Stimulated activated naive CD8-positive, alpha-beta T cell treated with anti-CD3 and anti-CD28 coated beads, Interleukin-15, amount 100 ng/mL, for 72 hours (primary cell): Measurements from ENCODE around the gene IL22RA1.

Source experiments
- ATAC-seq: fragments of 150-1000 bp; cut with Tn5 transposase; 2 replicates; pipeline ENCODE4 v1.10.0; 2021; ENCODE audit warnings: mild to moderate bottlenecking, moderate library complexity
- DNase-seq, 2 donors: peaks; one replicate each; pipeline ENCODE4 v3.0.0; 2021 to 2022
- H3K27ac Mint-ChIP-seq, 2 donors: one replicate each; pipeline ENCODE4 v1.8.0; 2022; ENCODE audit warnings: mild to moderate bottlenecking in 2 of 2, mixed read lengths in 2 of 2, moderate library complexity in 2 of 2
- H3K27me3 Mint-ChIP-seq: one replicate; pipeline ENCODE4 v1.8.0; 2022; ENCODE audit warnings: mixed read lengths
- H3K4me1 Mint-ChIP-seq: one replicate; pipeline ENCODE4 v1.8.0; 2022; ENCODE audit warnings: mild to moderate bottlenecking, mixed read lengths
- H3K4me3 Mint-ChIP-seq, 2 donors: one replicate each; pipeline ENCODE4 v1.8.0; 2022; ENCODE audit warnings: mild to moderate bottlenecking in 2 of 2, mixed read lengths in 2 of 2, moderate library complexity in 1 of 2
- H3K9me3 Mint-ChIP-seq, 2 donors: one replicate each; pipeline ENCODE4 v1.8.0; 2022; ENCODE audit warnings: mixed read lengths in 2 of 2

Gene IL22RA1

GRCh38 chr1:24117132-24117531 lies 25.8 kb downstream of the IL22RA1 start:
- DNase-seq (no peak), ATAC-seq (no peak)
- H3K4me3 Mint-ChIP-seq = no peak overlapping the region
- no peak overlapping the region for H3K27ac Mint-ChIP-seq
- peaks cover 18% of the 10 kb centered on the region for H3K27me3 Mint-ChIP-seq
- H3K4me1 Mint-ChIP-seq = peaks cover 7% of the 10 kb centered on the region
- H3K9me3 Mint-ChIP-seq = no peaks in the 10 kb centered on the region

- Mint-ChIP-seq H3K9me3 (no peaks in the 10 kb centered on the region), H3K4me3 (no peak overlapping the region), H3K27ac (no peak overlapping the region), H3K27me3 (peaks cover 30% of the 10 kb centered on the region), H3K4me1 (peaks cover 9% of the 10 kb centered on the region)
- no peak for DNase-seq
- ATAC-seq = no peak
Observed at GRCh38 chr1:24114753-24115152, 28.2 kb downstream of the IL22RA1 start.

DNA sequence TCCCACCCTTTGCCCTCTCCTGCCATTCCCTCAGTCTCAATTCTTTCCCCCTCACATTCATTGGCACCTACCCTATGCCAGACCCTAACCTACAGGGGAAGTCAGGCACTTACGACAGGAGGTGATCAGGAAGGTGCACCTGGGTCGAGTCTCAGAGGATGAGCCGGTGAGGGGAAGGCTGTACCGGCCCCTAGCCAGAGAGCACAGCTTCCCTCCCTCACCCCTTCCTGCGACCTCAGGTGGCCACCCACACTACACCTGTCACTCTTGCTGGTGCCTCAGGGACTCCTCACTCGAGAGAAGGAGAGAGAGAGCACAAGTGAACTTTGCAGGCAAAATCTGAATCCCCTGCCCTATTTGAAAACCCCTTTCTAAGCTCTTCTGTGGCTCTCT lies 29.3 kb downstream of the IL22RA1 start:
- ATAC-seq (no peak), DNase-seq (no peak)
- Mint-ChIP-seq H3K4me3 (no peak overlapping the region), H3K27ac (no peak overlapping the region), H3K27me3 (peaks cover 30% of the 10 kb centered on the region), H3K9me3 (no peaks in the 10 kb centered on the region), H3K4me1 (peaks cover 9% of the 10 kb centered on the region)

DNA sequence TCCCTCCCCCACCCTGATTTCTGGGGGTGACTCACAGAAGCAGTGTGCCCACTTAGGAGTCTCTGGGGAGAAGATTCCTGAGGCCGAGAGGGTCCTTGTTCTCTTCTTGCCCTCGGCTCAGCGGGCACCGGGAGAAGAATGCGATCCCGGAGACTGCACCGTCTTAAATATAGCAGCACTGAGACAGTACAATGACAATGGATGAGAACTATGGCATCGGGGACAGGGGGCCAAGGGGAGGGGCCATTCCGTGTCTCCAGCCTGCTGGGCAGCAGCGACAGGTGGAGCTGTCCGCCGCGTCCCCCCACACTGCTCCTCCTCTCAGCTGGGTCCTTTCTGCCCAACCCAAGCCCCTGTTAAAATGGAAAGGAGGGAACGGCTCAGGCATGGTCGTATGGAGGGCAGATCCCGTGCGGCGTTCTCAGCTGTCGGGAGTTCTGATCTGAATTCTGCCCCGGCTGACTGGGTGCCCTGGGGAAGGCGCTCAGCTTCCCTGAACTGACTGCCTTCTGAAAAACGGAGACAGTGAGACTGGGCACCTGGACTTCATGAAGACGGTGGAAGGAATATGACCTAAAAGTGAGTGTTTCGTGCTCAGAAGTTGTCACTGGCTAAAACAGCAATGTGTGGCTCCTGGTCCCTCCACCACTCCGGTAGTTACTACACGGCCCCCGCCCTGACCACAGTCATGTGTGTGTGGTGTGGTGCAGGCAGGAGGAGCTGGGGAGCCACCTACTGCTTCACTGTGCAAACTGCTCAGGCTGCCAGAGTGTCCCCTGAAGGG lies 30.8 kb downstream of the IL22RA1 start, which contains the start of gene MYOM3:
Gene MYOM3 (minus strand): TSS at position 140 of the 784 bp plus-strand sequence. CDS start 3,499 bp downstream, outside the sequence.
- Mint-ChIP-seq H3K4me3 (peak within 1 kb of the TSS in 1 of 2 donors; percentile 23), H3K27me3 (peaks cover 30% of the 10 kb centered on the region), H3K4me1 (peaks cover 9% of the 10 kb centered on the region), H3K27ac (peak within 1 kb of the TSS in 1 of 2 donors; percentile 1), H3K9me3 (no peaks in the 10 kb centered on the region)
- DNase-seq (peak; percentile 47 to 71), ATAC-seq (peak; percentile 99)

GRCh38 chr1:24111262-24111995 lies 31.5 kb downstream of the IL22RA1 start:
- Mint-ChIP-seq H3K27me3 (peaks cover 30% of the 10 kb centered on the region), H3K9me3 (no peaks in the 10 kb centered on the region), H3K4me1 (peaks cover 9% of the 10 kb centered on the region), H3K27ac (no peak overlapping the region), H3K4me3 (no peak overlapping the region)
- ATAC-seq = no peak
- no peak for DNase-seq

DNA sequence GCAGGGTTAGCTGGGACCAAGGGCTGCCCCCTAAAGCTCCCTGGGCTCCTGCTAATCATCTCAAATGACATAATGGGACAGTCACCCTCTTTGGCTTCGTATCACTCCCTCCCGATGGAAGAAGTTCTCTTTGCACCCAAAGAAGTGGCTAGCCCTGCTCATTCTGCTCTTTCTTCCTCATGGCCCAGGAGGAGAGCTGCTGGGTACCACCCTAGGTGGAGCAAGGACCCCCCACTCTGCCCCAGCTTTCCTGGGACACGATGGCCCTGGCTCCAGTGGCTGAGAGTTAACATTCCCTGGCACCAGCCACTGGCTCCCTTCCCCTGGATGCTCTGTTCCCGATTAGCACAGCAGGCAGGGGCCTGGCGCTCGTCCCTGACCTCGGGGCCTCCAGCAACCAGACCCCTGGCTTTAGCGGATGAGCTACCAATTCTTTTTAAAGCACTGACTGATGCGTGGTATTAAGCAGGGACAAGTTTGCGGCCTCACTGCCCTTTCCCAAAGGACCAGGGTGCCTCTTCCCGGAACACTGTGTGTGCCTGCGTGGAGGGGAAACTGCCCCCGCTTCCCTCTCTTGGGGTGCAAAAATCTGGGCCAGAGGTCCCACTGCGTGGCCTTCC lies 32.2 kb downstream of the IL22RA1 start:
- no peaks in the 10 kb centered on the region for H3K9me3 Mint-ChIP-seq

DNA sequence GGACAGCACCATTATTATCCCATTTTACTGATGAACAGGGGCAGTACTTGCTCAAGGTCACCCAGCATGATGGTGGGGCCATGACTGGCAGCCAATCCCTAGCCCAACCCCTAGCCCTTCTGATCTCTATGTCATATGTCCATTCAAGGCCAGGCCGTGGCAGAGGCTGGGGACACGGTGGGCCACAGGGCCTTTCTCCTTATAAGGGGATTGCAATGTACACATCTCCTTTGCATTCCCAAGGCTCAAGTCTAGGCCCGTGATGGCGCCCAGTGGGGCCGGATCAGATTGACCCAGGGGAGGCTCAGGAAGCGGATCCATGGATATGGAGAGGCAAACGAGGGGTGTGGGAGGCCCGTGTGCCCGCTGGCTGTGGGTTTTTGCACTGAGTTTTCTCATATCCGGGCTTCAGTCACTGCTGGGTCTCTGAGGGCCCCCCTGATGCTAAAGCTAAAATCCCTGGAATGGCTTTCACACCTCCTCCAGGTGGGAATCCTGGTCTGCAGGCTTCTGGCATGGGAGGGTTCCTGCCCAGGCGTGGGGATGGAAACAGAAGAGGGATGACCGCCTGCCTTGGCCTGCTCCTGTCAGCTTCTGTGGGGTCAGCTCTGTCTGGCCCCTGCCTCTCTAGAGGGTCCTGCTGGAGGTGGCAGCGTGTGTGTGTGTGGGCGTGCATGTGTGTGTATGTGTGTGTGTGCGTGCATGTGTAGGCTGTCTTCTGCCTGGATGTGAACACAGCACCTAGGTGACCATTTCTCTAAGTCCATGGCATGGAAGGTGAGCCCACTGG lies 33.1 kb downstream of the IL22RA1 start:
- no peak overlapping the region for H3K4me3 Mint-ChIP-seq
- H3K27me3 Mint-ChIP-seq = peaks cover 30% of the 10 kb centered on the region
- H3K9me3 Mint-ChIP-seq = no peaks in the 10 kb centered on the region
- ATAC-seq (no peak), DNase-seq (no peak)
- H3K27ac Mint-ChIP-seq = peak overlapping the region in 1 of 2 donors; percentile 75
- peaks cover 9% of the 10 kb centered on the region for H3K4me1 Mint-ChIP-seq

More for the DNA sequence above, 32.2 kb downstream of the IL22RA1 start:
- Mint-ChIP-seq H3K4me3 (no peak overlapping the region), H3K27ac (no peak overlapping the region), H3K4me1 (peaks cover 9% of the 10 kb centered on the region), H3K27me3 (peaks cover 30% of the 10 kb centered on the region)
- no peak for DNase-seq
- ATAC-seq = no peak

DNA sequence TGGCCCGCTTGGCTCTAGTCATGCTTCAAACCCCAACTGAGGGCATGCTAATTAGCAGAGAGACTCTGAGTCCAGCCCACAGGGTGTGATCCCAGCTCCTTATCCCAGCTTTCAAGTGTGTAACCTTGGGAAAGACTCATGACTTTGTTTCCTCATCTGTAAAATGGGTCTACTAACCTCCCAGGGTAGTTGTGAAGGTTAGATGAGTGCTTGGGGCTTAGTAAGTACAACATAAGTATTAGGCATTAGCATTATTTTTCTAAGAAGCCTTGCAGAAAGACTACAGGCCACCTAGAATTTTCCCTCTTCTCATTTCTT lies 33.8 kb downstream of the IL22RA1 start:
- Mint-ChIP-seq H3K27ac (no peak overlapping the region), H3K4me1 (peaks cover 9% of the 10 kb centered on the region), H3K9me3 (no peaks in the 10 kb centered on the region), H3K4me3 (no peak overlapping the region), H3K27me3 (peaks cover 27% of the 10 kb centered on the region)
- ATAC-seq (no peak), DNase-seq (no peak)

DNA sequence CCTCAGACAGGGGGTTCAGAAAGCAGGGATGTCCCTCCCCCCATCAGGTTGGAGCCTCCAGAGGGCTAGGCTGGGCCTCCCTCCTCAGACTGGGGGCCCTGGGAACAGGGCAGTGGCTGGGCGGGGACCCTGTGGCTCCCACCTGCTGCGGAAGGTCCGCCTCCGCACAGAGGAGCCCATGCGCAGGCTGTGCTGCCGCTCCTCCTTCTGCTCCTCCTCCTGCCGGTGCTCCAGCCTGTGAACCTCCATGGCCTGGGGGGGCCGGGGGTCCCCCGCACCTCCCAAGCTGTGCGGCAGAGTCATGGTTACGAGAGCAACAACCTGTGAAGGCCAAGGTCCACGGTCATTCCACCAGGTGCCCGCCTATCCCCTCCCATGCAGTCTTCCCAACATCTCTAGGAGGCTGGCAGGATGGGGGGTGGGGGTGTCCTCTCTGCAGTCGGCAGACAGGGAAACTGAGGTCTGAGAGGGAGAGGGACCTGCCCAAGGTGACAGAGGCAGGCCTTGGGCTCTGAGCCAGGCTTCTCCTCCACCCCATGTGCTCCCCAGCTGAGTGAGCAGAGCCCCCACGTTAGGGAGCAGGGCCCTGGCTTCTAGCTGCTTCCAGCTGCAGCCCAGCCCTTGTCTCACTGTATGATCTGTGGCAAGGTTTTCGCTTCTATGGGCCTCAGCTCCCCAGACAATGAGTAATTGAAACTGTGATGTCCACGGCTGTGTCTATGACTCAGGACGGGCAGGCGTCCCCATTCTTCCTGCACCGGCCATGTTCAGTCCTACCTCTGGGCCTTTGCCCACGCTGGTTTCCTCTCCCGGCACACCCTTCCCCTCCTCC lies 34.4 kb downstream of the IL22RA1 start:
- H3K27me3 Mint-ChIP-seq = peaks cover 21% of the 10 kb centered on the region
- ATAC-seq = no peak
- H3K27ac Mint-ChIP-seq = no peak overlapping the region
- peaks cover 9% of the 10 kb centered on the region for H3K4me1 Mint-ChIP-seq
- H3K4me3 Mint-ChIP-seq = no peak overlapping the region
- DNase-seq = no peak
- H3K9me3 Mint-ChIP-seq = no peaks in the 10 kb centered on the region

- Mint-ChIP-seq H3K4me3 (no peak overlapping the region), H3K4me1 (peaks cover 7% of the 10 kb centered on the region), H3K27ac (no peak overlapping the region), H3K9me3 (no peaks in the 10 kb centered on the region), H3K27me3 (peaks cover 17% of the 10 kb centered on the region)
- no peak for DNase-seq
- ATAC-seq = no peak
Observed at GRCh38 chr1:24107462-24108138, 35.3 kb downstream of the IL22RA1 start.

GRCh38 chr1:24105368-24106160 lies 37.4 kb downstream of the IL22RA1 start:
- H3K4me3 Mint-ChIP-seq = no peak overlapping the region
- no peak for DNase-seq

GRCh38 chr1:24104854-24105253 lies 38.1 kb downstream of the IL22RA1 start:
- H3K27me3 Mint-ChIP-seq = no peaks in the 10 kb centered on the region

More at GRCh38 chr1:24105368-24106160, 37.4 kb downstream of the IL22RA1 start:
- H3K4me1 Mint-ChIP-seq = no peaks in the 10 kb centered on the region
- H3K27ac Mint-ChIP-seq = no peak overlapping the region
- no peaks in the 10 kb centered on the region for H3K9me3 Mint-ChIP-seq
- ATAC-seq = no peak
- no peaks in the 10 kb centered on the region for H3K27me3 Mint-ChIP-seq

GRCh38 chr1:24103879-24104278 lies 39.1 kb downstream of the IL22RA1 start:
- ATAC-seq (no peak), DNase-seq (no peak)
- H3K9me3 Mint-ChIP-seq = no peaks in the 10 kb centered on the region
- H3K4me3 Mint-ChIP-seq = no peak overlapping the region
- no peak overlapping the region for H3K27ac Mint-ChIP-seq
- no peaks in the 10 kb centered on the region for H3K27me3 Mint-ChIP-seq
- no peaks in the 10 kb centered on the region for H3K4me1 Mint-ChIP-seq

More at GRCh38 chr1:24104854-24105253, 38.1 kb downstream of the IL22RA1 start:
- Mint-ChIP-seq H3K27ac (no peak overlapping the region), H3K9me3 (no peaks in the 10 kb centered on the region), H3K4me1 (no peaks in the 10 kb centered on the region), H3K4me3 (no peak overlapping the region)
- ATAC-seq = no peak
- DNase-seq = no peak
